ENCODE results near the gene SRP19.
"Not testable (repeated sequence)": the region's sequence is repeated elsewhere in the genome, so short reads cannot be mapped to it uniquely, and the experiment has no call there.

SRP19 gene

GRCh38 chr5:112870966-112871365, 9.9 kb downstream of the SRP19 start:
- DNase-seq (ENCODE audit: low read depth) = no peak

GRCh38 chr5:112876362-112876761, 15.3 kb downstream of the SRP19 start:
- DNase-seq (ENCODE audit: low read depth) = no peak

- DNase-seq (ENCODE audit: low read depth) = no peak
Observed at GRCh38 chr5:112878101-112878500, 17.0 kb downstream of the SRP19 start.

- DNase-seq (ENCODE audit: low read depth) = peak; percentile 67
Observed at GRCh38 chr5:112878760-112879159, 17.7 kb downstream of the SRP19 start.

- DNase-seq (ENCODE audit: low read depth) = no peak
Observed at GRCh38 chr5:112880219-112880964, 19.3 kb downstream of the SRP19 start.

GRCh38 chr5:112883192-112883591, 22.1 kb downstream of the SRP19 start:
- no peak for DNase-seq (ENCODE audit: low read depth)

- DNase-seq (ENCODE audit: low read depth) = no peak
Observed at GRCh38 chr5:112885001-112885400, 23.9 kb downstream of the SRP19 start.

- DNase-seq (ENCODE audit: low read depth) = no peak
Observed at GRCh38 chr5:112886975-112887374, 25.9 kb downstream of the SRP19 start.

- not testable (repeated sequence) for DNase-seq (ENCODE audit: low read depth)
Observed at GRCh38 chr5:112892066-112892465, 31.0 kb downstream of the SRP19 start.

GRCh38 chr5:112892776-112893175, 31.7 kb downstream of the SRP19 start:
- no peak for DNase-seq (ENCODE audit: low read depth)

- DNase-seq (ENCODE audit: low read depth) = no peak
Observed at GRCh38 chr5:112895682-112896081, 34.6 kb downstream of the SRP19 start.

- DNase-seq (ENCODE audit: low read depth) = no peak
Observed at GRCh38 chr5:112902561-112902960, 41.5 kb downstream of the SRP19 start.

- not testable (repeated sequence) for DNase-seq (ENCODE audit: low read depth)
Observed at GRCh38 chr5:112904996-112905395, 43.9 kb downstream of the SRP19 start.

- no peak for DNase-seq (ENCODE audit: low read depth)
Observed at GRCh38 chr5:112906637-112907036, 45.5 kb downstream of the SRP19 start.

GRCh38 chr5:112907166-112907631, 46.1 kb downstream of the SRP19 start:
- DNase-seq (ENCODE audit: low read depth) = no peak

GRCh38 chr5:112908854-112909253, 47.8 kb downstream of the SRP19 start:
- no peak for DNase-seq (ENCODE audit: low read depth)

- DNase-seq (ENCODE audit: low read depth) = no peak
Observed at GRCh38 chr5:112910529-112910928, 49.4 kb downstream of the SRP19 start.

GRCh38 chr5:112914584-112914983, 53.5 kb downstream of the SRP19 start:
- peak; percentile 60 for DNase-seq (ENCODE audit: low read depth)

GRCh38 chr5:112915831-112916230, 54.7 kb downstream of the SRP19 start:
- DNase-seq (ENCODE audit: low read depth) = no peak

- DNase-seq (ENCODE audit: low read depth) = peak; percentile 40
Observed at GRCh38 chr5:112917453-112917995, 56.4 kb downstream of the SRP19 start.

GRCh38 chr5:112918136-112918535, 57.0 kb downstream of the SRP19 start:
- DNase-seq (ENCODE audit: low read depth) = no peak

GRCh38 chr5:112918679-112919078, 57.6 kb downstream of the SRP19 start:
- DNase-seq (ENCODE audit: low read depth) = peak; percentile 54
